ENCODE data around the gene ZNF664.

ZNF664 gene

GRCh38 chr12:123991372-123991951 is 18.4 kb downstream of the ZNF664 start:
- no peak for DNase-seq

DNA sequence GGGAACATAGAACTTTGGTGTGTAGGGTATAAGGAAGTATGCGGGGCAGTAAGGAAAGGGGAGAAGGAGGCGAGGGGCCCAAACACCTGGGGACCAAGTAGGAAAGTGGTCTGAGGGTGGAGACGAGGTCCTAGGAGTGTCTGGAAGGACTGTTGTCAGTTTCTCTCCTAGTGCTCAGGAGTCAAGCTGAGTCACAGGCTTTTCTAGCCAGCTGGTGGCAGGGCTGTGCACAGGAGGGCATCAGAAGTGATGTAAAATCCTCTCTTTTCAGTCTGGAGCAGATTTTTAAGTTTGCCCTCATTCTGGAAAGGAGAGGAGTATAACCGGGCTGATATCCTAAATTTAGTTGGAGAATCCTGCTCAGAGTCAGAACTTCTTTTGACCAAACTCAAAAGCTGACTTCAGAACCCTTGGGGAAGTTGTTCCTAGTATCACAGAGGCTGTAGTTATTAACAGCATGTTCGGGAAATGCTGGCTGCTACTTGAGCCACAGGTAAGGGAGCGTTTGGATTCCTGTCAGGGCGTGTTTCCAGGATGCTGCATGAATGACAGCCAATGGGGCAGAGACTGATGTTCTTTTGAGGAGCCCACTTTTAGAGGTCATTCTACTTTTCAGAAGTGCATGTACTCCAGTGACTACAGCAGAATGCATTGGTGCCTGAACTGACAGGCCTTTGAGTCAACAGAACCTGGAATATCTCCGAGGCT is 19.3 kb downstream of the ZNF664 start:
- no peak for DNase-seq

DNA sequence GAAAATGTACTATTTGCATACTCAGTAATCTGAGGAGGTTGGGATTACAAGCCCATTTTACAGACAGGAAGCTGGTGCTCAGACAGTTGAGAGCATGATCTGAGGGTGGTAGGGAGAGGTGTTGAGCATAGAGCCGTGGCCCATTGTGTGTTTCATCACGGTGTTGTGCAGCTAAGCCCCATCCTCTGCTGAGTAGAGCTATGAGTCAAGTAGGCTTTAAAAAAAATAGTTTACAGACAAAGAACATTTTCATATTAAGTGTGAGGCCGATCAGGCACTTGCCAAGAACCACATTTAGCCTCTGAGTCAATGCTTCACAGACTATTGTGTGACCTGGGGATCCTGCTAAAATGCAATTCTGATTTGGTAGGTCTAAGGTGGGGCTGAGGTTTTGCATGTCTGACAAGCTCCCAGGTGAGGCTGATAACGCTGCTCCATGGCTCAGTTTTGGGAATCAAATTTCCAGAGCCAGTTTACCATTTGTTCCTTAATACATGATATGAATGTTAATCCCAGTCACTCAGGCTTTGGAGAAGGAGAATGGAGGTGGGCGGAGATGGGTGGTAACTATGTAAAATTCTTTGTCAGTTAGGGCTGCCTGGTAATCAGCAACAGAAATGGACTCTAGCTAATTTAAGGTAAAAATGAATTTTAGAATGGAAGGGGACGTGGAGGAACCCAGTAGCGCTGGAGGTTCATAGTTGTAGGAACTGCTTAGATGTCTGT is 22.2 kb downstream of the ZNF664 start:
- DNase-seq = no peak

DNA sequence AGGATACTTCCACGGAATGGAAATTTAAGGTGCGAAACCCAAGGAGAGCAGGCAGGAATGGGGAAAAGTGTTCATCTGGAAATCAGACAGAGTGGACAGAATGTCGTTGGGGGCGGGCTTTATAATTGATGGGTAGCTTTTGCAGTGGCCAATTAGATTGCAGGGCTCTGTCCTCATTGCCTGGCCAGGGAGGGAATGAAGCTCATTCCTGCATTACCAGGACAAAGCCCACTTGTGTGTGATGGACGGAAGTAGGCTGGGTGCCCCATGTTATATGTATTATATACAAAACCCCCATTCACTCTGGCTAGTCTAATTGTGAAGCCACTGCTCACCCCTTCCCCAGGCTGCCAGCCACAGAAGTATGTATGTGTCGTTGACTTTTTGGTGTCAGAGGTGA is 23.6 kb downstream of the ZNF664 start:
- no peak for DNase-seq

- no peak for DNase-seq
Observed at GRCh38 chr12:123997033-123997822, 24.2 kb downstream of the ZNF664 start.

DNA sequence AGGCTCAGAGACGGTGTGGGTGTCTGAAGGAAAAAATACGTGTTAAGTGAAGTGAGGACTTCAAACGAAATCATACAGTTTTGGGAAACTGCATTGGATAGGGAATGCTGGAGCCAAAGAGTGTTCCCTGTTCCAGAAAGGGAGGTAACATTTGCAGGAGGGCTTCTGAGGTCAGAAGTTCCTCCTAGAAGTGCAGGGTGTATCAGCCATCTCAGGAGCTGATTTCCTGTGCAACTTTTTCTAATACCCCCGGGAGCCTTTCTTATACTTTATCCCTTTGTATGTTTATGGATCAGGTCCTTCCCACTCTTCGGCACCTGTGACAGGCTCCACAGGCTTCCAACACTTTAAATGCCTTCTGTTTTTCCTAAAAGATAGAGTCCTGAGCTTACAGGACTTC is 24.9 kb downstream of the ZNF664 start:
- DNase-seq = no peak

- DNase-seq = no peak
Observed at GRCh38 chr12:123998344-123998990, 25.5 kb downstream of the ZNF664 start.

DNA sequence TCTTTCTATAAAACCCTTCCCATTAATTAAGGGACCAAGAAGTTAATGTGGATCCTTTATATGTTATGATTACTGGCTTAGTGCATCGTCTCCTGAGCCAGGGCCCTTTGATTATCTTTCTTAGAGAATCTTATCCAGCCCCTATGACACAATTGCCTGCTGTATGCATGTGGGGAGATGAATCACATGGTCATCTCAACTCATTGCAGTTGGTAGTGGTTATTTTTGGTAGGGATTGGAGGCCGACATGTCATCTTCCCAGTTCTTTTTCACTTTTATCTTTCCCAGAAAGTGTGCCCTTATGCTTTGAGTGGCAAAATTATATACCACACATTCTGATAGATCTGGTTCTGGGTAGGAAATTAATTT is 26.0 kb downstream of the ZNF664 start:
- DNase-seq = no peak

DNA sequence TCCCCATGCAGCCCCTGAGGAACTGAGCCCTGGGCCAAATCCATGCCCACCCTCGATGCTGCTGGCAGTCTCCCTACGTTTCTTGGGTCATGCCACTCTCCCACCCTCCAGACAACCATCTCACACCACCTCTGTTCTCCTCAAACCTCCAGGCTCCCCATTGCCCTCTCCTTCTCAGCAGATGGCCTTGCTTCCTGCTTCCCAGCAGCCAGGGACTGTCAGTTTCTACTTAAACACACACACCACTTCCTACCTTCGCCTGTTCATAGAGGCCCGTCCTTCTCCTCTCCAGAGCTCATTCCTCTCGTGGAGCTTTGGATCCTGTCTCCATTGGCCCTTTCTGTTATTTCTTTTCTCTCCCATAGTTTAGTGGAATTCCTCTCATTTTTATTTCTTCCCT is 27.1 kb downstream of the ZNF664 start:
- DNase-seq = no peak

DNA sequence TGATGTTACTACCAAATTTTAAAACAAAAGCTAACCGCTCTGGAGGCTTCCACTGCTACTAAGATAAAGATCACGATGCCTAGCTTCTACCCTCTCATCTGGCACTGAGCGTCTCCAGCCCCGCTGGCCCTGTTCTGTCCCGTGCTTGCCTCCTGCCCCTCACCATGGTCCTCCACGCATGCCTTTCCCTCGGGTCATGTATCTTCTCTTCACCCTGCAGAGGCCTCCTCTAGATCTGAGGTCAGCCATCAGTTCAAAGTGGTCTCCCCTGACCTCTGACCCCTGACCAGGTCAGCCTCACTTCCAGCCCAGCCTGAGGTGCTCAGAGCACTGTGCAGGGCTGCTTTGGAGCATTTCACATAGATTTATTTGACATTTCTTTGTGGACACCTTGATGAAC is 28.3 kb downstream of the ZNF664 start:
- no peak for DNase-seq

GRCh38 chr12:124002021-124002644 is 29.1 kb downstream of the ZNF664 start:
- no peak for DNase-seq

DNA sequence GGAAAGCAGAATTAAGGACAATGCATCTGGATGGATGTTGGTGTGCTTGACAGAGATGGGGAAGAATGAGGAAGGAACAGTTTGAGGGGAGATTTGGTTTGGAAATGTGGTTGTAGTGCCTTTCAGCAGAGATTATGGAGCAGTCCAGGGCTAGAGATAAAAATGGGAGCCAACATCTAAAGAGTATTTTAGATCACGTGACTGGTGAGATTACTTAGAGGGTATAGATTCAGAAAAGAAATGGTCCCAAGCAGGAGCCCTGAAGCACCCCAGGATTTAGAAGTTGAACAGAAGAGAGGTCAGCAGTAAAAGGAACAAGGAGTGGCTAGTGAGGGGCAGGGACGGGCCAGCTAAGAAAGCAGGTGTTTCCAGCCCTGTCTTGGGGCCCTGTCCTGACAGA is 29.6 kb downstream of the ZNF664 start:
- no peak for DNase-seq

GRCh38 chr12:124004233-124004875 is 31.3 kb downstream of the ZNF664 start:
- DNase-seq = no peak

DNA sequence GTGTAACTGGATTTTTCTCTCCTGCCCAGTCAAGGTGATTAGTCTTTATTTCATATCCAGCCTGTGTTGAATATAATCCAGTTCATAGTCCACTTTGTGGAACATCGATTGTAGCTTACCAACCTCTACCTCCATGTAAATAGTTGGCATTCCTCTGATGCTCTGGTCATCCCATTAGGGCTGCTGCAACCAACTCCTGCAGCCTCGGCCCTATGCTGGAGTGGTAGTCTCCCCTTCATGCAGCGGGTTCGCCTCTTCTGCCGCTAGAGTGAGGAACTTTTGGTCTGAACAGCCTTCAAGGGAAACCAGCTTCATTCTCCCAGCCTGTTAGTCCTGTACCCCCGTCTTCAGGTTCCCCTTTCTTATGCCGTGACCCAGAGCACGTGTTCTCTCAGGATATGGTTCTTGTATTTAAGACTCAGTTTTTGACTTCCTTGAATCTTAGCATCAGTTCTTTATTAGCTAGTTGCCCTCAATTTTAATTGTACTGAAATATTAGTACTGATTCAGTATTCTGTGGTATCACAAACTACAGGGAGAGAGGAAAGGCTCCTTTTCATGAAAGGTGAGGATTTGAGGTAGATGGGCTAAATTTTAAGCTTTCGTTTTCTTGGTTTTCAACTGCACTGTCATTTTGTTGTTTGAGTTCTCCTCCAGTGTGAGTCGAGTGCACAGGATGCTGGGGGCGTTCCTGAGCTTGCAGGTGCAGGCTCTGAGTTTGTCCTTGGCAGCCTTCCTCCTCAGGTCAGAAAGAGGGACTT is 33.2 kb downstream of the ZNF664 start:
- DNase-seq = no peak

GRCh38 chr12:124006846-124007713 is 34.1 kb downstream of the ZNF664 start:
- DNase-seq = no peak

- DNase-seq = no peak
Observed at GRCh38 chr12:124007826-124008570, 35.0 kb downstream of the ZNF664 start.

GRCh38 chr12:124008595-124008994 is 35.6 kb downstream of the ZNF664 start:
- no peak for DNase-seq

DNA sequence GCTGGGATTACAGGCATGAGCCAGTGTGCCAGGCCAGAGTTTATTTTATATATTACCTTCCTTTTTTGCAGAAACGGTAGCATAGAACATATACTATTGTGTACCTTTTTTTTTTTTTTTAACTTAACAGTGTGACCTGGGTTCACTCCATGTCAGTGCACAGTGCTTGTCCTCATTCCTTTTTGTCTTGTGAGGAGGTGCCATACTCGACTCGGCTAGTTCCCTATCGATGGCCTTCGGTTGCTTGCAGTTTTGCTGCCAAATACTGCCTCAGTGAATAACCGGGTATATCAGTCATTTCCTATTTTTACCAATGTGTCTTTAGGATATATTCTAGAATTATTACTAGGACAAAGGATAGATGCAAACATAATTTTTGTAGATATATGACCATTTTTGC is 36.8 kb downstream of the ZNF664 start:
- no peak for DNase-seq

DNA sequence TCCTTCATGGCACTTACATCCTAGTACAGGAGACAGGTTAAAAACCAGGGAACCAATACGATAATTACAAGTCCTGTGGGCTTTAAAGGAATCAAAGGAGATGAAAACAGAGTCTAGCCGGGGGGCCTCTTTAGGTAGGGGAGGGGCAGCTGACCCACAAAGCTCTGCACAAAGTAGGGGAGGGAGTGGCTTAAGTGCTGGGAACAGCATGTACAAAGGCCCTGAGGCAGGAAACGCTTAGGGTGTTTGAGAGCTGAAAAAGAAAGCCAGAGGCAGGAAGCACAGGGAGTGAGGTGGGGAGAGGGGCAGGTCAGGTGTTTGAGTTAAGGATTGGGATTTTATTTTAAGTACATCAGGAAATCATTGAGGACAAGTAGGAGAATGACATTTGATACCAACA is 37.7 kb downstream of the ZNF664 start:
- no peak for DNase-seq

Data from 8988T (cell line).